GM10847 (cell line): Measurements from ENCODE around the gene CHRNB4.

Source experiments
- POLR2A ChIP-seq: IDR thresholded peaks from 2 replicates; pipeline ENCODE4 v1.6.1; 2011; ENCODE audit not compliant: insufficient read length; ENCODE audit errors: extremely low read depth

Gene CHRNB4

GRCh38 chr15:78616506-78616905, 24.5 kb downstream of the CHRNB4 start:
- TF ChIP-seq POLR2A = no peak

- TF ChIP-seq POLR2A = no peak
Observed at GRCh38 chr15:78615151-78615589, 25.8 kb downstream of the CHRNB4 start.

DNA sequence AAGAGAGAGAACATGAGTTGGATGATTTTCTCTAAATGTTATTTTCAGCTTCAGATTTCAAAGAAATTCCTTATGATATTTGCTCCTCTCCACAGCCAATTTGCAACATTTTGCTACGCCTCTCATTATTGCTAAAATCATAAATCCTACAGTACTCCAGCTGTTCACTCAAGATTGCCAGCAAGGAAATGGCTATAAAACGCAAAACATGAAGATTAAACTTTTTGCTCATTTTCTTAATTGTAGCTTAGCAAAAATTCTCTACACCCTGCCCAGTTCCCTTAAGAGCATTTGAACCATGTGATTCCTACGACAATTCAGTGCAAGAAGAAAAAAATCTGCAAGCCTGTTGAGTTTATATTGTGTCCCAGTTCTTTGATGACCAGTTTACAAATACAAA, 27.0 kb downstream of the CHRNB4 start:
- TF ChIP-seq POLR2A = no peak

GRCh38 chr15:78605680-78606079, 35.3 kb downstream of the CHRNB4 start:
- TF ChIP-seq POLR2A = no peak

- TF ChIP-seq POLR2A = no peak
Observed at GRCh38 chr15:78605201-78605600, 35.8 kb downstream of the CHRNB4 start.

- TF ChIP-seq POLR2A = no peak
Observed at GRCh38 chr15:78604420-78604819, 36.6 kb downstream of the CHRNB4 start.

DNA sequence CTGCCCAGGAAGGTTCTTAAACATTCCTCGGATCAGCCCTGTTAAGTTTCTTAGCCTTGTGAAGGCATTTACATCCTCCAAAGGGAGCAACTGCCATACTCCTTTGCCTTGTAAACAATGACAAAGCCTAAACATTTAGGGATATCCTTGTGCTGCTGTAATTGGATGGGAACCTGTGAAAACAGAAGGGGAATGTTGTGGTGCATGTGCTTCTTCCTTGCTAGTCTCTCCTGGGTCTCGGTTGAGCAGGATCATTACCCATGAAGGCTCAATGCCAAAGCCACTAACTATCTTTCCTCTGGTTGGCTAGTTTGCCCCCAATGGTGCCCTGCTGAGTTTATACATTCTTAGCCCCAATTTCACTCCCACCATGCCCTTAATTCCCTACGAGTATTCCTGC, 37.5 kb downstream of the CHRNB4 start:
- no peak for TF ChIP-seq POLR2A

GRCh38 chr15:78599189-78599588, 41.8 kb downstream of the CHRNB4 start:
- no peak for TF ChIP-seq POLR2A

DNA sequence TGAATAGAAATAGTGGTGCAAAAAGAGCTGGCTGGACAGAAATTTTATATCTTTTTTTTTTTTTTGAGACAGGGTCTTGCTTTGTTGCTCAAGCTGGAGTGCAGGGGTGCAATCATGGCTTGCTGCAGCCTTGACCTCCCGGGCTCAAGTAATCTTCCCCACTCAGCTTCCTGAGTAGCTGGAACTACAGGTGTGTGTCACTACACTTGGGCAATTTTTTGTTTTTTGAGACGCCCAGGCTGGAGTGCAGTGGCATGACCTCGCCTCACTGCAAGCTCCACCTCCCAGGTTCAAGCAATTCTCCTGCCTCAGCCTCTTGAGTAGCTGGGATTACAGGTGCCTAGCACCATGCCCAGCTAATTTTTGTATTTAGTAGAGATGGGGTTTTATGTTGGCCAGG, 42.7 kb downstream of the CHRNB4 start:
- no peak for TF ChIP-seq POLR2A

- no peak for TF ChIP-seq POLR2A
Observed at GRCh38 chr15:78597583-78597982, 43.4 kb downstream of the CHRNB4 start.

GRCh38 chr15:78574944-78575343, 66.1 kb downstream of the CHRNB4 start:
- no peak for TF ChIP-seq POLR2A
